Measurements from ENCODE around the gene GPBP1. TPM values are rescaled to one million over a fixed set of nuclear protein-coding genes. Genes with fewer than 3 reads are reported as not detected.

GPBP1 gene
- total RNA-seq, 1 donor from 2014 or later = 63.0 TPM

DNA sequence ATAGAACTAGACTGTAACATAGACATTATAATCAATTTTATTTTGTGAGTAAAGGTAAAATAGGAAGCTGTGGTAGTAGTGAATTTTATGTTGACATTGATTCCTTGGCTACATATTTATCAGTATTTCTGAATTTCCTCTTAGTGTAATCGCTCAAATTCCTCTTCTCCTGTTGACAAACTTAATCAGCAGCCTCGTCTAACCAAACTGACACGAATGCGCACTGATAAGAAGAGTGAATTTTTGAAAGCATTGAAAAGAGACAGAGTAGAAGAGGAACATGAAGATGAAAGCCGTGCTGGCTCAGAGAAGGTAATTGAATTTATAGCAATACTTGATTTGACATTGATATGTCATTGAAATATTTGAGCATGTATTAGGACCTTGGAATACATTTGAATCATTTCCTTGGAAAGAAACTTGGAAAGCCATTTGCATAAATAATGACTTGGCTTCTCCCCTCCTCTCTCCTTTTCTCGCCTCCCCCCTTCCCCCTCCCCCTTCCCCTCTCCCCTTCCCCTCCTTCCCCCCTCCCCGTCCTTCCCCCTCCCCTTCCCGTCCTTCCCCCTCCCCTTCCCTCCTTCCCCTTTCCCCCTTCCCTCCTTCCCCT, 75.5 kb downstream of the GPBP1 start:
- H3K9me3 ChIP-seq = no peaks in the 10 kb centered on the region
- TF ChIP-seq CTCF (IDR thresholded peaks at IDR 0.05) = no peak
- intact Hi-C loops (cut with DNase I) = no loop called here
- no peak overlapping the region for H3K27ac ChIP-seq
- no peaks in the 10 kb centered on the region for H3K27me3 ChIP-seq
- peaks cover 79% of the 10 kb centered on the region for H3K36me3 ChIP-seq
- no peaks in the 10 kb centered on the region for H3K4me1 ChIP-seq
- DNase-seq (no peak), ATAC-seq (no peak)
- no peak overlapping the region for H3K4me3 ChIP-seq

DNA sequence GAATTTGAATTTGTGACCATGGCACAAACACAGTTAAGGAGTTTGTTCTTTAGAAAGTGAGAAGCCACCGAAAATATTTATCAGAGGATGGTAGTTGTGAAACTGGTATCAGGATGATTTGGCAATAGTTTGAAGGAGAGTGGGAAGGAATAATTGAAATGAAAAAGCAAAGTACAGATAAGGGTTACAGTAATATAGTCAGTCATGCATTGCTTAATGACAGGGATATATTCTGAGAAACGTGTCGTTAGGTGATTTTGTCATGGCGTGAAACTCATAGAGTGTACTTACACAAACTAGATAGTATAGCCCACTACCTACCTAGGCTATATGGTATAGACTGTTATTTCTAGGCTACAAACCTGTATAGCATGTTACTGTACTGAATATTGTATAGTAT, 84.2 kb downstream of the GPBP1 start:
- Histone ChIP-seq H3K36me3 (peaks cover 71% of the 10 kb centered on the region), H3K27me3 (no peaks in the 10 kb centered on the region), H3K4me3 (no peak overlapping the region), H3K4me1 (no peaks in the 10 kb centered on the region), H3K9me3 (no peaks in the 10 kb centered on the region), H3K27ac (no peak overlapping the region)
- DNase-seq (no peak), ATAC-seq (no peak)
- intact Hi-C loops (cut with DNase I) = no loop called here
- no peak for TF ChIP-seq CTCF (IDR thresholded peaks at IDR 0.05)

- intact Hi-C loops (cut with DNase I) = no loop called here
- Histone ChIP-seq H3K36me3 (peaks cover 71% of the 10 kb centered on the region), H3K4me3 (no peak overlapping the region), H3K9me3 (no peaks in the 10 kb centered on the region), H3K27me3 (no peaks in the 10 kb centered on the region), H3K4me1 (no peaks in the 10 kb centered on the region), H3K27ac (no peak overlapping the region)
- ATAC-seq (no peak), DNase-seq (no peak)
- no peak for TF ChIP-seq CTCF (IDR thresholded peaks at IDR 0.05)
These were observed 85.1 kb downstream of the GPBP1 start for GRCh38 chr5:57258943-57259342.

GRCh38 chr5:57259704-57260103, 85.8 kb downstream of the GPBP1 start:
- ATAC-seq = no peak
- H3K27ac ChIP-seq = no peak overlapping the region
- peaks cover 70% of the 10 kb centered on the region for H3K36me3 ChIP-seq
- no peaks in the 10 kb centered on the region for H3K4me1 ChIP-seq
- H3K9me3 ChIP-seq = no peaks in the 10 kb centered on the region
- no peaks in the 10 kb centered on the region for H3K27me3 ChIP-seq
- DNase-seq = no peak
- H3K4me3 ChIP-seq = no peak overlapping the region
- intact Hi-C loops (cut with DNase I) = no loop called here
- no peak for TF ChIP-seq CTCF (IDR thresholded peaks at IDR 0.05)

GRCh38 chr5:57262541-57262940, 88.7 kb downstream of the GPBP1 start:
- ATAC-seq (no peak), DNase-seq (no peak)
- Histone ChIP-seq H3K9me3 (no peaks in the 10 kb centered on the region), H3K27ac (no peak overlapping the region), H3K4me1 (no peaks in the 10 kb centered on the region), H3K27me3 (no peaks in the 10 kb centered on the region), H3K4me3 (no peak overlapping the region), H3K36me3 (peaks cover 43% of the 10 kb centered on the region)
- intact Hi-C loops (cut with DNase I) = no loop called here
- TF ChIP-seq CTCF (IDR thresholded peaks at IDR 0.05) = no peak

DNA sequence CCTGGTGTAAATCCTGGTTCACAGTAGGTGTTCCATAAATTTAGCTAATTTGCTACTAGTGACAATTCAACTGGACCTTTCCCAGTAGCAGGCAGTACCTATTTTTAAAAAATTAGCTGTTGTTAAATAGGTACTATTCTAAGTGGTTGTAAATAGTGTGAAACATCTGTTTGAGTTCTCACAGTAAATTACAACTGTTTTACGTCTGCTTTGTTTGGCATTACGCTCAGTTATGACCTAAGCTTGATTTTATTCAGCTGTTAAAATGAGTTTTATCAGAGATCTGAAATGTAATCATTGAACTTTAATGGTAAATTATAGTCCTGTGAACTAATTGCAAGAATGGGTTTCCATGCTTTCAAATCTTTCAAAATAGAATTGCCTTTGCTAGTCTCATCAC, 93.9 kb downstream of the GPBP1 start:
- no peak for ATAC-seq
- peaks cover 18% of the 10 kb centered on the region for H3K36me3 ChIP-seq
- no peaks in the 10 kb centered on the region for H3K27me3 ChIP-seq
- intact Hi-C loops (cut with DNase I) = no loop called here
- TF ChIP-seq CTCF (IDR thresholded peaks at IDR 0.05) = no peak
- H3K27ac ChIP-seq = no peak overlapping the region
- H3K9me3 ChIP-seq = no peaks in the 10 kb centered on the region
- no peak overlapping the region for H3K4me3 ChIP-seq
- H3K4me1 ChIP-seq = no peaks in the 10 kb centered on the region
- no peak for DNase-seq
